KMS-11 (cell line): Measurements from ENCODE around the gene CYP51A1.

ENCODE experiments used
- H2AFZ ChIP-seq: fragments of 200-600 bp; sonication (generic); 2 replicates; pipeline ENCODE4 v1.6.1; 2016; ENCODE audit warnings: antibody characterized with exemption, mixed run types, low read depth
- H3K27ac ChIP-seq: fragments of 200-600 bp; sonication (generic); 2 replicates; pipeline ENCODE4 v1.6.1; 2016; ENCODE audit warnings: mild to moderate bottlenecking, mixed run types
- H3K27me3 ChIP-seq: fragments of 200-600 bp; sonication (generic); 2 replicates; pipeline ENCODE4 v1.6.1; 2017; ENCODE audit warnings: mild to moderate bottlenecking, low read depth, mixed run types, moderate library complexity; ENCODE audit not compliant: insufficient read depth
- H3K36me3 ChIP-seq: fragments of 200-600 bp; sonication (generic); 2 replicates; pipeline ENCODE4 v1.6.1; 2017; ENCODE audit warnings: mild to moderate bottlenecking, mixed run types; ENCODE audit not compliant: insufficient read depth
- H3K4me1 ChIP-seq: fragments of 200-600 bp; sonication (generic); 2 replicates; pipeline ENCODE4 v1.6.1; 2016; ENCODE audit warnings: mild to moderate bottlenecking, low read depth, mixed run types; ENCODE audit not compliant: poor library complexity, severe bottlenecking
- H3K4me2 ChIP-seq: fragments of 200-600 bp; sonication (generic); 2 replicates; pipeline ENCODE4 v1.7.0; 2016; ENCODE audit warnings: mild to moderate bottlenecking, mixed run types
- H3K4me3 ChIP-seq: fragments of 200-600 bp; sonication (generic); IDR thresholded peaks from 2 replicates; pipeline ENCODE4 v1.6.1; 2017; ENCODE audit warnings: low read depth, low read length, mixed read lengths; ENCODE audit not compliant: insufficient read depth
- H3K79me2 ChIP-seq: fragments of 200-600 bp; sonication (generic); 2 replicates; pipeline ENCODE4 v1.6.1; 2016; ENCODE audit warnings: low read depth, mixed run types; ENCODE audit not compliant: insufficient read depth
- H3K9ac ChIP-seq: fragments of 200-600 bp; sonication (generic); 2 replicates; pipeline ENCODE4 v1.6.1; 2016; ENCODE audit warnings: mild to moderate bottlenecking, mixed run types
- H4K20me1 ChIP-seq: fragments of 200-600 bp; sonication (generic); 2 replicates; pipeline ENCODE4 v1.6.1; 2016; ENCODE audit warnings: mild to moderate bottlenecking, mixed run types; ENCODE audit not compliant: insufficient read depth
- TF ChIP-seq, protein P1 (sequence below): fragments of 200-600 bp; sonication (generic); conservative IDR thresholded peaks from 2 replicates; pipeline ENCODE4 v1.6.1; 2017; ENCODE audit warnings: low read depth, mild to moderate bottlenecking, antibody characterized with exemption, low read length, moderate library complexity, mixed read lengths

CYP51A1 gene

DNA sequence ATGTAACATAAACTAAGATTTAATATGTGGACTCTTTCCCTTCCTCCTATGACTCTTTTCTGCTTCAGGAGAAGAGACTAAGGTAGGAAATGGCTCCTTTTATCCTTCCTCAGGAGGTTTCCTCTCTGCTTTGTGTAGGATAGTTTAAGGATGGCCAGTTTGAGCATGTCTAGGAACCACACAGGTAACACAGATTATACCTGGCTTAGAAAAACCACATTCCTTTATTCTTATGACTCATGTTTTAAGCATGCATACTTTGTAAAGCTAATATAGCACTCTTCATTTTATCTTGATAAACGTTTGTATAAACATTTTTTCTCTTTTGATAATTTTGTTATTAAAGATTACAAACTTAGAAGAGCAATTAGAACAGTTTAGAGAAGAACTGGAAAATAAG is 57.8 kb downstream of the CYP51A1 start:
- no peak overlapping the region for H3K4me2 ChIP-seq
- no peaks in the 10 kb centered on the region for H3K27me3 ChIP-seq
- H3K4me1 ChIP-seq, result peaks cover 19% of the 10 kb centered on the region
- H3K27ac ChIP-seq, result no peak overlapping the region
- TF ChIP-seq, protein P1, sequence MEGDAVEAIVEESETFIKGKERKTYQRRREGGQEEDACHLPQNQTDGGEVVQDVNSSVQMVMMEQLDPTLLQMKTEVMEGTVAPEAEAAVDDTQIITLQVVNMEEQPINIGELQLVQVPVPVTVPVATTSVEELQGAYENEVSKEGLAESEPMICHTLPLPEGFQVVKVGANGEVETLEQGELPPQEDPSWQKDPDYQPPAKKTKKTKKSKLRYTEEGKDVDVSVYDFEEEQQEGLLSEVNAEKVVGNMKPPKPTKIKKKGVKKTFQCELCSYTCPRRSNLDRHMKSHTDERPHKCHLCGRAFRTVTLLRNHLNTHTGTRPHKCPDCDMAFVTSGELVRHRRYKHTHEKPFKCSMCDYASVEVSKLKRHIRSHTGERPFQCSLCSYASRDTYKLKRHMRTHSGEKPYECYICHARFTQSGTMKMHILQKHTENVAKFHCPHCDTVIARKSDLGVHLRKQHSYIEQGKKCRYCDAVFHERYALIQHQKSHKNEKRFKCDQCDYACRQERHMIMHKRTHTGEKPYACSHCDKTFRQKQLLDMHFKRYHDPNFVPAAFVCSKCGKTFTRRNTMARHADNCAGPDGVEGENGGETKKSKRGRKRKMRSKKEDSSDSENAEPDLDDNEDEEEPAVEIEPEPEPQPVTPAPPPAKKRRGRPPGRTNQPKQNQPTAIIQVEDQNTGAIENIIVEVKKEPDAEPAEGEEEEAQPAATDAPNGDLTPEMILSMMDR, result no peak
- H3K4me3 ChIP-seq, result no peak overlapping the region
- H3K79me2 ChIP-seq, result no peaks in the 10 kb centered on the region
- H3K9ac ChIP-seq, result no peak overlapping the region
- no peaks in the 10 kb centered on the region for H4K20me1 ChIP-seq
- H3K36me3 ChIP-seq, result no peaks in the 10 kb centered on the region; the same call in 1 of the 2 replicates
- H2AFZ ChIP-seq, result no peak overlapping the region

DNA sequence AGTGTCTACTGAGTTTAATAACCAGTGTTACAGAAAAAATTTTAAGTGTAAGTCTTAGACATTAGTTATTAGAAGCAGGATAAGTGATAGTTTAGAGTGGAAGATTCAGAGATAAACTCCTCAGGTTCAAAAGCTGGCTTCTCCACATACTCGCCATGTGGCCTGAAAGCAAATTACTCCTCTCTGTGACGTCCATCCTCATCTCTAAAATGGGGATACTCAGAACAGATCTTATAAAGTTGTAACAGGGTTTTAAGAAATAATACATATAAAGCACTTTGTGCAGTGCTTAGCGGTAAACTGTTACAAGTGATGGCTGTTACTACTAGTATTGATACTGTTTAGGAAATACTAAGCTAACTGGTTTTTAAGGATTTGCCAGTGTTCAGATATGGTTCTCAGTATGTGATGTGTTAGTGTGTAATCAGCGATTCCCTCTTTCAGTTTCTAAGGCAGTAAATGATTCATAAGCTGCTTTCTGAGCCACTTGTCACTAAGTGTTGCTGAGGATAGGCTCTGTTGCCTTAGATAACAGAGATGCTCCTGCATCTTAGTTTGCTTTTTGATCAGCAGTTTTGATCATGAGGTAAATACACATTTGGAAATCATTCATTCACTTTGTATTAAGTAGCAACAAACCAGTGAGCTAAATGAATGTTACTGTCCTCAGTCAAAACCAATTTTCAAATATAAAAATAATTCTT is 58.7 kb downstream of the CYP51A1 start:
- H3K9ac ChIP-seq, result no peak overlapping the region
- peaks cover 19% of the 10 kb centered on the region for H3K4me1 ChIP-seq
- no peaks in the 10 kb centered on the region; the same call in 1 of the 2 replicates for H3K36me3 ChIP-seq
- peak overlapping the region; percentile 5; the same call in 1 of the 2 replicates for H3K27ac ChIP-seq
- H4K20me1 ChIP-seq, result no peaks in the 10 kb centered on the region
- no peak overlapping the region for H2AFZ ChIP-seq
- H3K4me2 ChIP-seq, result no peak overlapping the region
- H3K4me3 ChIP-seq, result no peak overlapping the region
- no peaks in the 10 kb centered on the region for H3K27me3 ChIP-seq
- TF ChIP-seq, protein P1, result no peak
- no peaks in the 10 kb centered on the region for H3K79me2 ChIP-seq

DNA sequence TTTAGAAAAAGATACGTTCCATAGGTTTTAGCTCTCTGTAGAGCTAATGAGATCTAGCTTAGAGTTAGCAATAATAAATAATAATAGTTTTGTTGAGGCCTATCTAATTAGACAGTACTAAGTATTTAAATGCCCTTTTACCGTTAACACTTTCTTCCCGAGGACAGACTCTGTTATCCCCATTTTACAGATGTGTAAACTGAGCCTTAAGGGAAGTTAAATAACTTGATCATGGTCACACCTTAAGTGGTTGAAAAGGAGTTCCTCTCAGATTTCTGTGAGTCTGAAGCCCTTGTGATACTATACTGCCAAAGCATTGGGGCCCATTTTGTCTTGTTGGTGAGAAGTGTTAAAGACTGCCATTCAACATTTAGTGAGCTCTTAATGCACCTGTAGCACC is 61.6 kb downstream of the CYP51A1 start:
- Histone ChIP-seq H3K36me3 (no peaks in the 10 kb centered on the region; the same call in 1 of the 2 replicates), H3K4me2 (no peak overlapping the region), H3K4me1 (peaks cover 19% of the 10 kb centered on the region), H4K20me1 (no peaks in the 10 kb centered on the region), H3K4me3 (no peak overlapping the region), H3K9ac (no peak overlapping the region), H2AFZ (no peak overlapping the region), H3K27me3 (no peaks in the 10 kb centered on the region), H3K79me2 (no peaks in the 10 kb centered on the region), H3K27ac (no peak overlapping the region)
- TF ChIP-seq, protein P1, result no peak

DNA sequence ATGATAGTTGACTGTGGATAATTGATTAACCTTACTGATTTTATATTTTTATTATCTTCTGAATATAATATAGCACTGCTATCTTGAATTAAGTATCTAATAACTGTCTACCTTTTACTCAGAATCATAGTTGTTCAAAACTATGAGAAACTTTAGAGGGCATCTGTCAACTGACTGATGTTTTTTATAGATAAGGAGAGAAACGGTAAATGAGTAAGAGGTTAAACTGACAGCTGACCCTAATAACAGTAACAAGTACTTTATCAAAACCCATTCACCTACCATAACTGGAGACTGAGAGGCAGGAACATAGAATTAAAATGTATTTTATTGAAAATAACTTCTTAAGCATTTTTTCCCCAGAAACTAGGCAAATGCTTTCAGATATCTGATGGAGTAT is 62.2 kb downstream of the CYP51A1 start:
- Histone ChIP-seq H3K4me3 (no peak overlapping the region), H3K27ac (no peak overlapping the region), H3K4me2 (no peak overlapping the region), H3K36me3 (no peaks in the 10 kb centered on the region; the same call in 1 of the 2 replicates), H3K4me1 (peaks cover 19% of the 10 kb centered on the region), H2AFZ (no peak overlapping the region), H3K9ac (no peak overlapping the region), H3K79me2 (no peaks in the 10 kb centered on the region), H4K20me1 (no peaks in the 10 kb centered on the region), H3K27me3 (no peaks in the 10 kb centered on the region)
- TF ChIP-seq, protein P1, result no peak
